OCI-LY1 (cell line): Measurements from ENCODE around the gene HLA-DPA1.

Experiments
- H2AFZ ChIP-seq: fragments of 200-600 bp; sonication (generic), shearing (Covaris generic); 2 replicates; pipeline ENCODE4 v1.6.0; 2014; ENCODE audit warnings: antibody characterized with exemption, mild to moderate bottlenecking, low read length
- H3F3A ChIP-seq: fragments of 200-600 bp; sonication (generic), shearing (Covaris generic); 2 replicates; pipeline ENCODE4 v1.6.0; 2014; ENCODE audit warnings: mild to moderate bottlenecking, antibody characterized with exemption, low read length, moderate library complexity; ENCODE audit not compliant: insufficient read depth
- H3K27ac ChIP-seq: fragments of 200-600 bp; sonication (generic); 2 replicates; pipeline ENCODE4 v1.5.1; 2014; ENCODE audit warnings: low read length, mixed run types, mild to moderate bottlenecking, low read depth; ENCODE audit not compliant: poor library complexity, severe bottlenecking
- H3K27me3 ChIP-seq: fragments of 200-600 bp; sonication (generic); 2 replicates; pipeline ENCODE4 v1.6.0; 2014; ENCODE audit warnings: antibody characterized with exemption, mild to moderate bottlenecking, low read length, moderate library complexity; ENCODE audit not compliant: insufficient read depth
- H3K36me3 ChIP-seq: fragments of 200-600 bp; sonication (generic); 2 replicates; pipeline ENCODE4 v1.6.1; 2014; ENCODE audit warnings: mild to moderate bottlenecking, antibody characterized with exemption, low read length, moderate library complexity, mixed read lengths; ENCODE audit not compliant: insufficient read depth
- H3K4me1 ChIP-seq: fragments of 200-600 bp; sonication (generic); 2 replicates; pipeline ENCODE4 v1.5.1; 2014; ENCODE audit warnings: mild to moderate bottlenecking, low read length, moderate library complexity; ENCODE audit not compliant: insufficient read depth, severe bottlenecking
- H3K4me2 ChIP-seq: fragments of 200-600 bp; sonication (generic), shearing (Covaris generic); 2 replicates; pipeline ENCODE4 v1.6.1; 2014; ENCODE audit warnings: low read length
- H3K4me3 ChIP-seq: fragments of 200-600 bp; sonication (generic); 2 replicates; pipeline ENCODE4 v1.5.1; 2014; ENCODE audit warnings: low read length, low read depth, mild to moderate bottlenecking, mixed read lengths; ENCODE audit not compliant: poor library complexity, severe bottlenecking
- H3K79me2 ChIP-seq: fragments of 200-600 bp; shearing (Covaris generic); 2 replicates; pipeline ENCODE4 v1.6.1; 2016; ENCODE audit warnings: mixed run types, low read length, mixed read lengths; ENCODE audit not compliant: insufficient read depth
- H3K9ac ChIP-seq: fragments of 200-600 bp; sonication (generic), shearing (Covaris generic); 2 replicates; pipeline ENCODE4 v1.6.1; 2014; ENCODE audit warnings: mild to moderate bottlenecking, low read length, mixed read lengths
- H3K9me2 ChIP-seq: fragments of 200-600 bp; sonication (generic), shearing (Covaris generic); 2 replicates; pipeline ENCODE4 v1.6.1; 2014; ENCODE audit warnings: low read depth, mild to moderate bottlenecking, low read length, mixed read lengths
- H3K9me3 ChIP-seq: fragments of 200-600 bp; shearing (Covaris generic); 2 replicates; pipeline ENCODE4 v1.6.1; 2014; ENCODE audit warnings: low read length, mixed read lengths
- H4K20me1 ChIP-seq: fragments of 200-600 bp; sonication (generic), shearing (Covaris generic); 2 replicates; pipeline ENCODE4 v1.6.0; 2016; ENCODE audit warnings: mild to moderate bottlenecking, low read length; ENCODE audit not compliant: insufficient read depth
- CTCF ChIP-seq: fragments of 200-600 bp; sonication (generic), shearing (Covaris generic); IDR thresholded peaks from 2 replicates; pipeline ENCODE4 v1.5.1; 2017; ENCODE audit warnings: mild to moderate bottlenecking, antibody characterized with exemption, low read length, moderate library complexity, mixed read lengths
- EZH2 ChIP-seq: fragments of 200-600 bp; sonication (generic), shearing (Covaris generic); IDR thresholded peaks from 2 replicates; pipeline ENCODE4 v1.8.0; 2017; ENCODE audit warnings: borderline replicate concordance, mixed run types, mild to moderate bottlenecking, antibody characterized with exemption, low read length, moderate library complexity, mixed read lengths

Gene HLA-DPA1

GRCh38 chr6:33078919-33079521 is 5.6 kb upstream of the HLA-DPA1 start:
- H3K27ac ChIP-seq: no peak overlapping the region
- no peaks in the 10 kb centered on the region for H3F3A ChIP-seq
- H3K36me3 ChIP-seq: no peaks in the 10 kb centered on the region
- TF ChIP-seq EZH2 (no peak), CTCF (no peak)
- no peaks in the 10 kb centered on the region for H3K4me1 ChIP-seq
- H3K4me2 ChIP-seq: no peak overlapping the region
- H3K9ac ChIP-seq: no peak overlapping the region
- H2AFZ ChIP-seq: no peak overlapping the region
- H3K9me3 ChIP-seq: no peaks in the 10 kb centered on the region
- no peak overlapping the region for H3K4me3 ChIP-seq
- no peaks in the 10 kb centered on the region for H4K20me1 ChIP-seq
- H3K9me2 ChIP-seq: no peaks in the 10 kb centered on the region
- H3K79me2 ChIP-seq: no peaks in the 10 kb centered on the region
- H3K27me3 ChIP-seq: no peaks in the 10 kb centered on the region; the same call in 1 of the 2 replicates

GRCh38 chr6:33078442-33078841 is 5.0 kb upstream of the HLA-DPA1 start:
- H3K79me2 ChIP-seq: no peaks in the 10 kb centered on the region
- no peak overlapping the region for H3K4me3 ChIP-seq
- no peaks in the 10 kb centered on the region for H4K20me1 ChIP-seq
- no peak overlapping the region for H2AFZ ChIP-seq
- no peaks in the 10 kb centered on the region for H3K36me3 ChIP-seq
- H3K4me2 ChIP-seq: no peak overlapping the region
- H3K9ac ChIP-seq: no peak overlapping the region
- no peaks in the 10 kb centered on the region for H3F3A ChIP-seq
- H3K27me3 ChIP-seq: no peaks in the 10 kb centered on the region; the same call in 1 of the 2 replicates
- no peaks in the 10 kb centered on the region for H3K9me2 ChIP-seq
- no peaks in the 10 kb centered on the region for H3K4me1 ChIP-seq
- TF ChIP-seq EZH2: no peak
- no peak for TF ChIP-seq CTCF
- H3K27ac ChIP-seq: no peak overlapping the region
- no peaks in the 10 kb centered on the region for H3K9me3 ChIP-seq

GRCh38 chr6:33077908-33078307 is 4.5 kb upstream of the HLA-DPA1 start:
- Histone ChIP-seq H3K9me2 (no peaks in the 10 kb centered on the region), H3K9ac (no peak overlapping the region), H4K20me1 (no peaks in the 10 kb centered on the region), H3K27ac (no peak overlapping the region), H3K36me3 (no peaks in the 10 kb centered on the region), H3K4me2 (no peak overlapping the region), H3K9me3 (no peaks in the 10 kb centered on the region), H3F3A (no peaks in the 10 kb centered on the region), H2AFZ (no peak overlapping the region), H3K4me3 (no peak overlapping the region), H3K4me1 (no peaks in the 10 kb centered on the region), H3K79me2 (no peaks in the 10 kb centered on the region), H3K27me3 (no peaks in the 10 kb centered on the region; the same call in 1 of the 2 replicates)
- TF ChIP-seq EZH2: no peak
- no peak for TF ChIP-seq CTCF
